Stimulated activated CD8-positive, alpha-beta memory T cell treated with anti-CD3 and anti-CD28 coated beads, Interleukin-15, amount 100 ng/mL, for 1 hour (primary cell): ENCODE data around the gene KLK7.
"Not testable (repeated sequence)": the region's sequence is repeated elsewhere in the genome, so short reads cannot be mapped to it uniquely, and the experiment has no call there.

Experiments used
- DNase-seq: peaks from one replicate; pipeline ENCODE4 v3.0.0-alpha.2; 2020; ENCODE audit warnings: low read depth

Gene KLK7

DNA sequence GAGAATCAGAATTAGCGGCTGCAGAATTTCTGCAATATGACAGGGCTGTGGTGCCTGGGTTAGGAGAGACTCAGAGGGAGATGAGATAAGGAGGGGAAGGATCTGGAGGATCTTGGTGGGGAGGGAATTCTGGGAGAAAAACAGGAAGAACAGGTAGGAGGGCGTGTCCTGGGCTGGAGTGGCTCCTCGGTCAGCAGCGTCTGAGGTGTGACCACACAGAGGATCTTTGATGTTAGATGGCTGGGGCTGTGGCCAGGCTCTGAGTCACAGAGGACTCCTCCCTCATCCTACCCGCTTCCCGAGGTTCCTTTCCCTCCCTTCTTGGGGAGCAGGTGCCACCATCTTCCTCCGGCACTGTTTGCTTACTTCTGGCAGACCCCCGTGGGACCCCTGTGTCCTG, 8.0 kb downstream of the KLK7 start:
- DNase-seq: no peak

GRCh38 chr19:50974702-50975556, 8.8 kb downstream of the KLK7 start:
- no peak for DNase-seq

- DNase-seq: no peak
Observed at GRCh38 chr19:50972795-50973376, 10.8 kb downstream of the KLK7 start.

- DNase-seq: not testable (repeated sequence)
Observed at GRCh38 chr19:50969810-50970209, 13.9 kb downstream of the KLK7 start.

DNA sequence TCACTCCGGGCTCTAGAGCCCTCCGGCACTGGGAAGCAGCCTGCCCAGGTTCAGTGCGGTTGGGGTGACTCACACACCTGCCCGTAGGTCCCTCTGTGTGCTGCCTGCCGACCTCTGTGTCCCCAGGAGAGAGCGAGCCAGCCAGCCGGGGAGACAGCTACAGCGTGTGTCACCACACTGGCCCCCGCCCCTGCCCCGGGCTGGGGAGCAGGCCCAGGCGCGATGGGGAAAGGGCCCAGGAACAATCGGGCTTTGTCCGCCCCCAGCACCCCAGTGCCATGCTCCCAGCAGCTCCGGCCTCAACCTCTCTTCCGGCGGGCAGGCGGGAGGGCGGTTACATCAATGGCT, 14.3 kb downstream of the KLK7 start, which contains the start of gene KLK6:
KLK6 (minus strand) TSS at position 179 of the 348 bp plus-strand sequence. CDS start 1,487 bp downstream, outside the sequence.
- DNase-seq: no peak

- no peak for DNase-seq
Observed at GRCh38 chr19:50968716-50969412, 14.9 kb downstream of the KLK7 start.

DNA sequence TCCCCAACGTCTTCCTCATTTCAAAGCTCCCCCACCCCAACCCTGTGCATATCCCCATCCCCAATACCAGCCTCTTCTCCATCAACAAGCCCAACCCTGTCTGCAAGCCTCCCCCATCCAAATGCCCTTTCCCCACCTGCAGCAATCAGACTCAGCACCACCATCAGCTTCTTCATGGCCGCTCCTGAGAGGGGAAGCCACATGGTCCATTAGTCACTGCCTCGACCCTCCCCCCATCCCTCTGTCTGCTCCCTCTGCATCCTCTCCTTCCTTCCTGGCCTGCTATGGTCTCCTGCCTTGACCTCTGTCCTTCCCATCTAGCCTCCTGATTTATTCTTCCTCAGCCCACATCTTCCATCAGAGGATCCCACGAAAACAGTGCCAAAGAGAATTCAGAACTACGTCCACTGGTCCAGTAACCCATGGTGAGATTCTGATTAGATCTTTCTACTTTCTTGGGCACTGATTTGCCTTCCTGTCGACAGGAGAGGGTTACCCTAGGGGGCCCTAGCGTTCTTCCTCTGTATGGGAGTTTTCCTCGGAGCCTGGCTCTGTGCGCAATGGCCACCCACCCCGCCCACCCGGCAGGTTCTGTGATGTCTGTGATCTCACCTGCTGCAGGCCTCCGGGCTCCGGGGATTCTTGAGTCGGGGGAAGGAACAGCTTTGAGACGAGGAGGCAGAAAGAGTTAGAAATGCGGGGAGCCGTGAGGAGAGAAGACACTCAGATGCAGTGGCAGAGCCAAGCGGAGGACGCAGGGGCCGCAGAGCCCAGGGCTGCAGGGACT, 15.6 kb downstream of the KLK7 start:
- DNase-seq: no peak

GRCh38 chr19:50964266-50964665, 19.5 kb downstream of the KLK7 start:
- no peak for DNase-seq

DNA sequence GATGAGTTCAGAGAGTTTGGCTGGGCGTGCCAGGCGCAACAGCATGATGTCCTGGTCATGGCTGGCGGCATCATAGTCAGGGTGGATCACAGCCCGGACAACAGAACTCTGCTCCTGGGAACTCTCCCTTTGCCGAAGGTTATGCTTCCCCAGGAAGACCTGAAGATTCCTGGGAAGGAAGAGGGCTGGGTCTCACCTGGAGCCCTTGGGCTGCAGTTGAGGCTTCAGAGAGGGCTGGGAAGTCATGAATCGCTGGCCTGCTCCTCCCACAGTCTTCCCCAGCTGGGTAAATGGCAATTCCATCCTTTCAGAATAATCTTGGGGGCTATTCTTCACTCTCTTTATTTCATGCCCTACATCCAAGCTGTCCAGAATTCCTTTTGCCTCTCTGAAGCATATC, 20.3 kb downstream of the KLK7 start:
- no peak for DNase-seq

GRCh38 chr19:50962245-50962644, 21.5 kb downstream of the KLK7 start:
- no peak for DNase-seq

DNA sequence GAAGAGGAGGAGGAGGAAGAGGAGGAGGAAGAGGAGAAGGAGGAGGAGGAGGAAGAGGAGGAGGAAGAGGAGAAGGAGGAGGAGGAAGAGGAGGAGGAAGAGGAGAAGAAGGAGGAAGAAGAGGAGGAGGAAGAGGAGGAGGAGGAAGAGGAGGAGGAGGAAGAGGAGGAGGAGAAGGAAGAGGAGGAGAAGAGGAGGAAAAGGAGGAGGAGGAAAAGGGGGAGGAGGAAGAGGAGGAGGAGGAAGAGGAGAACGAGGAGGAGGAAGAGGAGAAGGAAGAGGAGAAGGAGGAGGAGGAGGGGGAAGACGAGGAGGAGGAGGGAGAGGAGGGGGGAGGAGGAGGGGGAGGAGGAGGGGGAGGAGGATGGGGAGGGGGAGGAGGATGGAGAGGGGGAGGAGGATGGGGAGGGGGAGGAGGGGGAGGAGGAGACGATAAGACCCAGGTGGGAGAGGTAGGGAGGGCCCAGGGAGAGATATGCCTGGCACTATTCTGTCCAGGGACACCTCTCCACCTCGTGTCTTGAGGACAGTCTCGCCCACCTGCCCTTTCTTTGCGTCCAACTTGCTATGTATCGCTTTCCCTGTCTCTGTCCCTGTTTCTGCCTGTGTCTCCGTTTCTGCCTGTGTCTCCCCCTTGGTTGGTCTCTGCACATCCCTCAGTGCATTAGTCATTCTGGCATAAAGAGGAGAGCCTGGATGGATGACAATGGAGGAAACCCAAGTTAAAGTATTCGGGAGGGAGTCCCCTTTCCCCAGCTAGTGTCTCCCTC, 23.8 kb downstream of the KLK7 start:
- DNase-seq: no peak

DNA sequence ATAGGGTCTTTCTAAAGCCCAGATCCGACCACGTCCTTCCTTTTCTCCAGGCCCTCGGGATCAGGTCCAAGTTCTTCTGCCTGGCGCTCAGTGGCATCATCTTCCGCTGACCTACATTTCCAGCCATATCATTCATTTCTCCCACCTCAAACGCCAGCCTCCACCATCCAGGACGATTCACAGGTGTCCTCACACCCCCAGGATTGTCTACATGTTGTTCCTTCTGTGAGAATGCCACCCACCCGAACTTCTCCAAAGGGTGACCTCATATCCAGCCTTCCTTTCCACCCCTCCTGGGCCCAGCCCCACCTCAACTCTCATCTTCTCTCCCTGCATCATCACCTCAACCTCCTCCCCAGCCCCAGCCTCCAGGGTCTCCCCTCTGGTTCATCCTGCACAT, 26.1 kb downstream of the KLK7 start:
- no peak for DNase-seq

DNA sequence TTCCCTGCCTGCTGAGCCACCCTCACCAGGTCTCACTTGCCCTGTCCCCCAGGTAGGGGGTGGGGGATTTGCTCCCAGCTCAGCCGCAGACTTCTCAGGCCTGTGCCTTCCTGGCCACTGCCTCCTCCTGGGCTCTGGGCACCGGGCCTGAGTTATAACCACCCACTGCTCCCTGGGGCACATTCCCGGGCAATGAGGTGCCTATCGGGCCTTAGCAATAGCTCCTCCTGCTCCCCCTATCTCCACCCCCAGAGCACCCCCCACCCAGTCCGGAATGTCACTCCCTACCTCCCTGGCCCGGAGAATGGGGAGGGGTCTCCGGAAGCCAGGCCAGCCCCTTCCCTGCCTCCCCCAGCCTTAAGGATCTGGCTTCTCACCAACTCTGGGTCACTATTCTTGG, 30.8 kb downstream of the KLK7 start, which contains the start of gene KLK5:
KLK5 (minus strand) TSS at position 129 of the 400 bp plus-strand sequence. CDS start 381 bp downstream, outside the sequence.
- no peak for DNase-seq

DNA sequence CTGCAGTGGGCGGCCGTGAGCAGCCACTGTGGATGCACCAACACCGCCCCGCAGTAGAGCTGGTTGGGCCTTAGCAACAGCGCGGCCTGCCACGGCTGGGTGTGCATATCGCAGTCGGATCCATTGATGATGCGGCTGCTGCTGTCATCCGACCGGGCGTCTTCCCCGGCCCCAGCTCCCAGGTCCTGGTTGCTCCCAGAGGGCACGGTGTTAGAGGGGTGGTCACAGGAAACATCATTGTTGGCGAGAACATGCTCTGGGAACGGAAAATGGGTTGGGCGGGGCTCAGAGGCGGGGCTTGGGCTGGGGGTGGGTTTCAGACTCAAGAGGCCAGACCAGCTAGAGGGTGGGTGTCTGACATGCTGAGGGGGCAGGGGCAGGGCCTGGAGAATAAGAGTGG, 33.9 kb downstream of the KLK7 start:
- no peak for DNase-seq

- no peak for DNase-seq
Observed at GRCh38 chr19:50947123-50947522, 36.6 kb downstream of the KLK7 start.

DNA sequence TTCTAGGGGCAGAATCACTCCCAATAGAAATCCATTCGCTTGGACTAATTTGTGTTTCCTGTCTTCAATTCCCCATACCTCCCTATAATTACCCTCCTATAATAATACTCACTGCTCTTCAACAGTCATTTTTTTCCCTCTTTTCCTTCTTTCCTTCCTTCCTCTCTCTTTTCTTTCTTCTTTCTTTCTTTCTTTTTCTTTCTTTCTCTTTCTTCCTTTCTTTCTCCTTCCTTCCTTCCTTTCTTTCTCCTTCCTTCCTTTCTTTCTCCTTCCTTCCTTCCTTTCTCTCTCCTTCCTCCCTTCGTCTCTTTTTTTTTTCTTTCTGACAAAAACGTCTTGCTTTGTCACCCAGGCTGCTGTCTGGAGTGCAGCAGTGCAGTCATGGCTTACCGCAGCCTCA, 38.9 kb downstream of the KLK7 start:
- DNase-seq: no peak

DNA sequence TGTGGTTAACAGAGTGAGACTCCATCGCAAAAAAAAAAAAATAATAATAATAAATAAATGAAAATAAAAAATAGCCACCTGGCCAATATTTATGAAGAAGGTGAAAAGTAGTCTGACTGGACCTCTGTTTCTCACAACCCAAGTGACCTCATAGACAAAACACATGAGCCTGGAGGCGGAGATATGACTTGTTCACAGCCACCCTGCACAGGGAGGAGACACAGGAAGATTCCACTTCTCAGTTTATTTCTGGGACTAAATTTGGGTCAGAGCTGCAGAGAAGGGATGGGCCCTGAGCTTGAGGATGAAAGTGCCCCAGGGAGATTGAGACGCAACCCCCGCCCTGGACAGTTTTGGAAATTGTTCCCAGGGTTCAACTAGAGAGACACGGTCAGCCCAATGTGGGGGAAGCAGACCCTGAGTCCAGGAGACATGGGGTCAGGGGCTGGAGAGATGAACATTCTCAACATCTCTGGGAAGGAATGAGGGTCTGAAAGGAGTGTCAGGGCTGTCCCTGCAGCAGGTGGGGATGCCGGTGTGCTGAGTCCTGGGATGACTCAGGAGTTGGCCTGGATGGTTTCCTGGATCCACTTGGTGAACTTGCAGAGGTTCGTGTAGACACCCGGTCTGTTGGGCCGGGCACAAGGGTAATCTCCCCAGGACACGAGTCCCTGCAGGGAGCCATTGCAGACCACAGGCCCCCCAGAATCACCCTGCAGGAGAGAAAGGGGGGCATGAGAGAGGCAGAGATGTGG, 40.5 kb downstream of the KLK7 start:
- DNase-seq: no peak

DNA sequence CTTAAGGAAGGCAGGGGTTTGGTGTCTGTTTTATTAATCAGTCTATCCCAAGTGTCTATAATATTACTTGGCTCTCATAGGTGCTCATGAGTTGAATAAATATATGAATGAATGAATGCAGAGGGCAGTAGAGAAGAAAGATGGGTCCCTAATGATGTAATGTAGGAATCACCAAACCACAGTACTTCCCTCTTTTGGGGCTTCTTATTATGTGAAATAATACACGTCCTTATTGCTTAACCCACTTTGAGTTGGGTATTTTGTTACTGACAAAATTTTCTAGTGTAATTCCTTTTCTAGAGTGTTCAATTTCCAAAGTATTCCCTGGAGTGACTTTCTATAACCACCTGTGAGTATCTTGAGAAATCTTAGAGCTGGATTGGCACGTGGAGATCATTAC, 44.1 kb downstream of the KLK7 start:
- no peak for DNase-seq

- no peak for DNase-seq
Observed at GRCh38 chr19:50933640-50934039, 50.1 kb downstream of the KLK7 start.

DNA sequence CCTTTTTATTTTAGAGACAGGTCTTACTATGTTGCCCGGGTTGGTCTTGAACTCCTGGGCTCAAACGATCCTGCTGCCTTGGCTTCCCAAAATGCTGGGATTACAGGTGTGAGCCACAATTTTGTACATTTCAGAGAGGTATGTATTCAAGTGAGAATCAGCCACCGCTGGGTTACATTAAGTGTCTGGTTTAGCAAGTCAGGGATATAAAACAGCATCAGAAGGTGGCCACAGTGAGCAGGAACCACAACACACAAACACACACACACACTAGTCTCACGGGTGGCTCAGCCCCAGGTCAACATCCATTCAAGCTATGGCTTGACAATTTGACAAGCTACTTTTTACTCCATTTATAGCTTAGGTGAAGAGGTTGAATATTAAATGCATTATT, 51.0 kb downstream of the KLK7 start:
- no peak for DNase-seq
